ENCODE data around the gene BNC2.

The BNC2 gene

DNA sequence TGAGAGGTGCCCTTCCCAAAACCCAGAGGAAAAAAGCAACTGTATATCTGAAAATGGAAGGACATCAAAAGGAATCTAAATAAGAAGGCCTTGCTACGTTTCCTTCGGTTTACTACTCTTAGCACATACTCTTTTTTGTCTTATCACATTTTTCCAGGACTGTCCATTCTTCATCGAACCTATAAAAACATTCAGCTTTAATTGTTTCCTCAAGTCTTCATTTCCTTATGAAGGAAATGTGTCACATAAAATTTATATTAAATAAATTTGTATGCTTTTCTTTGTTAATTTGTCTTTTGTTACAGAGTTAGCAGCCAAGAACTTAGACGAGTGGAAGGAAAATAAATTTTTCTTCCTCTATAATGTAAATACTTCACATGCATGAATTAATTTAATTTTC lies 255.0 kb downstream of the BNC2 start:
- ATAC-seq (no peak), DNase-seq (no peak)
- H3K27me3 Mint-ChIP-seq: no peaks in the 10 kb centered on the region
- no peak overlapping the region for H3K27ac Mint-ChIP-seq
- H3K4me3 Mint-ChIP-seq: no peak overlapping the region
- H3K4me1 Mint-ChIP-seq: no peaks in the 10 kb centered on the region
- no peaks in the 10 kb centered on the region for H3K9me3 Mint-ChIP-seq

- Mint-ChIP-seq H3K27ac (no peak overlapping the region), H3K4me1 (no peaks in the 10 kb centered on the region), H3K4me3 (no peak overlapping the region), H3K9me3 (no peaks in the 10 kb centered on the region), H3K27me3 (no peaks in the 10 kb centered on the region)
- DNase-seq (no peak), ATAC-seq (no peak)
Observed at GRCh38 chr9:16613605-16614004, 256.9 kb downstream of the BNC2 start.

DNA sequence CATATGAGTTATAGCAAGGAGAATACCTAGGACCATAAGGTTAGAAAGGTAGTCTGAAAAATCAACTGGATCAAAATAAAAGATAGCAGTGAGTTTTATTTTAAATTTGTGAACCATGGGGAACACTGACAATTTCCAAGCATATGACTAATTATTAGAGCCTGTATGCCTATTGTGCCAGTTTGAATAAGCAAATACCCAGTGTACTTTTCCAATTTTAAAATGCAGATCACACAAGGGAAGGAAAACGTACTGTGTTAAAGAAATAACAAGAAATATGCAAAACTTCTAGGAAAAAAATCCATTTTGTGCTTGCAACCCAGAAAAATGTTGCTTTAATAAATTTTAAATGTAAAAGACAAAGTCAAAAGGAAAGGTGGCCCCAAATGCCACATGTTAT lies 257.4 kb downstream of the BNC2 start:
- Mint-ChIP-seq H3K27me3 (no peaks in the 10 kb centered on the region), H3K4me3 (no peak overlapping the region), H3K4me1 (no peaks in the 10 kb centered on the region), H3K9me3 (no peaks in the 10 kb centered on the region), H3K27ac (no peak overlapping the region)
- DNase-seq: no peak
- ATAC-seq: no peak

GRCh38 chr9:16612627-16613026 lies 257.8 kb downstream of the BNC2 start:
- Mint-ChIP-seq H3K4me3 (no peak overlapping the region), H3K4me1 (no peaks in the 10 kb centered on the region), H3K27ac (no peak overlapping the region), H3K9me3 (no peaks in the 10 kb centered on the region), H3K27me3 (no peaks in the 10 kb centered on the region)
- ATAC-seq: no peak
- DNase-seq: no peak

DNA sequence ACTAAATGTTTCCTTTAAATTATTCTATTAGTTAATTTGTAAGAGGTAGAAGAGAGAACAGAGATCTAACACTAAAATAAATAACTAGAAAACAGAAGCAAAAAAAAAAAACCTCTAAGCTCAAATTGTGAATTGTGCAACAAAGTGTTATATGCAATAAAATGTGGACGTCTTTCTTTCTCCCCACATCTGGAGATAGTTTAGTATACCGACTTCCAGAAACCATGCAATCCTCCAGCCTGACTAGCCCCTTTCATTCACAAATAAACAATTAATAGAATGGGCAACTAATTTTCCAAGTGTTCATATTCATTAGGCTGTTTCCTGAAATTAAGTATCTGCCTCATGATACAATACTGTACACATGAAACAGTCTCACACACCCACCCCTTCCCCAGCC lies 258.5 kb downstream of the BNC2 start:
- Mint-ChIP-seq H3K27ac (no peak overlapping the region), H3K9me3 (no peaks in the 10 kb centered on the region), H3K27me3 (no peaks in the 10 kb centered on the region), H3K4me3 (no peak overlapping the region), H3K4me1 (no peaks in the 10 kb centered on the region)
- DNase-seq (no peak), ATAC-seq (no peak)

DNA sequence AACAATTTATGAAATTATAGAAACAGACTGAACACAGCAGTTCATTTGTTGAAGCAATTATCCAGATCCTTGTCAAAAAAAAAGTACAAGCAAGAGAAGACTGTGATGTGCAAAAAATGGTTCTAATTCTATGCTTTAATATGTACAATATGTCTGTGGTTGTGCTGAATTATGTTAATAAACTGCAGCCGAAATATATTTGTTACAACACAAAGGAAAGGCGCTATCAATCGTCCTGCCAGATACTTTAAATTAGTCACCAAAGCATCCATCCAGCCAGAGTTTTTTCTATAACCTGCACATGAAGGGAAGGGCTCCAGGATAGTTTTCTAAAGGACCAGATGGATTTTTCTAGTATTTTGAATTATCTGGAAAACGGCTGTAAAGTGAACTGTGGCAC lies 259.5 kb downstream of the BNC2 start:
- Mint-ChIP-seq H3K27ac (no peak overlapping the region), H3K4me1 (no peaks in the 10 kb centered on the region), H3K9me3 (no peaks in the 10 kb centered on the region), H3K27me3 (no peaks in the 10 kb centered on the region), H3K4me3 (no peak overlapping the region)
- ATAC-seq (no peak), DNase-seq (no peak)

DNA sequence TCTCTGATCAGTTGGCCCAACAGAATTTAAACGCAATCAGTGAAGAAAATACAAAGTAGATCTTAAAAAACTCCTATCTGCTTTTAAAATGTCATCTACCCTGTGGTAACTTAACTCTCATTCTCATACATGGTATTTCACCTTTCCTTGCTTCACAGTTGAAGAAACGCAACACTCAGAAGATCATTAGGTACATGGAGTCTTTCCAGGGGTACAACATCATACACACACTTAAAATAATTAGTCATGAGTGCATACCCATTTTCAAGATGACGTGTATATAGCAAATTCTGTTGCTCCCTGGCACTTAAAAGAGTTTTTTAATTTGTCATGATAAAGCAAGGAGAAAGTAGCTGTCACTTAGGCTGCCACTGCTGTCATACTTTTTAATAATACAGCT lies 259.9 kb downstream of the BNC2 start:
- Mint-ChIP-seq H3K9me3 (no peaks in the 10 kb centered on the region), H3K4me1 (no peaks in the 10 kb centered on the region), H3K27ac (no peak overlapping the region), H3K4me3 (no peak overlapping the region), H3K27me3 (no peaks in the 10 kb centered on the region)
- ATAC-seq: no peak
- DNase-seq: no peak

GRCh38 chr9:16608906-16609305 lies 261.6 kb downstream of the BNC2 start:
- Mint-ChIP-seq H3K4me3 (no peak overlapping the region), H3K27me3 (no peaks in the 10 kb centered on the region), H3K9me3 (no peaks in the 10 kb centered on the region), H3K27ac (no peak overlapping the region), H3K4me1 (no peaks in the 10 kb centered on the region)
- no peak for DNase-seq
- no peak for ATAC-seq

DNA sequence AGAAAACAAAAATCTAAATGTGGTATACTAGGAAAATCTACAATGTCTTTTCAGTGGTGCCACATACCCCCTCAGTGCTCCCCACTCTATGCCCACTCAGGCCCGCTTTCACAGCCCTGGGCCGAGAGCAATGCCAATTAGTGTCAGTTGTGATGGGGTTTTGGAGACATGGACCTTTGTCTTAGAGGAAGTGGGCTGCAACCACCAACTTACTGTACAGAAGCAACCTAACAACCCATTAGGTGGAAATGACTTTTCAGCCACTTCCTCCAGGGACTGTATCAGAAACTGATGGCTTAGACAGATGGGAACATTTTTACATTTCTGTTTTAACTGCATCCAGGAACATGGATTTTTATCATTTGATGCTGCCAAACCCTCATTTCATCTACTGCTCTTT lies 268.0 kb downstream of the BNC2 start:
- no peak overlapping the region for H3K27ac Mint-ChIP-seq
- ATAC-seq (no peak), DNase-seq (no peak)
- H3K4me1 Mint-ChIP-seq: no peaks in the 10 kb centered on the region
- no peak overlapping the region for H3K4me3 Mint-ChIP-seq
- H3K27me3 Mint-ChIP-seq: no peaks in the 10 kb centered on the region
- no peaks in the 10 kb centered on the region for H3K9me3 Mint-ChIP-seq

DNA sequence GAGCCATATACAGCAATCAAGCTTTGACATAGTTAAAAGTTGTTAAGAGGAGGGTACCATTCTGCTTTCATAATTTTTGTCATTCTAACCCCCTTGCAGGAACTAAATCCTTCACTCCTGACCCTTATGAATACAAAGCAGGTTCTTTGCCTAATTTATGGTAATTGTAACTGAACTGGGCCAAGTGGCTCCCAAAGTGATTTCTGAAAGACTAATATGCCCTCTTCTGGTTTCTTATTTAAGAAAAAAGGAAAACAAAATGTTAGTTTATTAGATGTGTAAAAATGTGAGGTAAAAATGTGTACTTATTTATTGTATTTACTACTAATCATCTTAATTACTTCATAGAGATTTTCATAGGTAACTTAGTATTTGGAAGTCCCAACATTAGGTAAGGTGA lies 268.5 kb downstream of the BNC2 start:
- DNase-seq (no peak), ATAC-seq (no peak)
- Mint-ChIP-seq H3K27ac (no peak overlapping the region), H3K4me3 (no peak overlapping the region), H3K9me3 (no peaks in the 10 kb centered on the region), H3K4me1 (no peaks in the 10 kb centered on the region), H3K27me3 (no peaks in the 10 kb centered on the region)

- Mint-ChIP-seq H3K27me3 (no peaks in the 10 kb centered on the region), H3K27ac (no peak overlapping the region), H3K9me3 (no peaks in the 10 kb centered on the region), H3K4me3 (no peak overlapping the region), H3K4me1 (no peaks in the 10 kb centered on the region)
- ATAC-seq (no peak), DNase-seq (no peak)
Observed at GRCh38 chr9:16598316-16598715, 272.2 kb downstream of the BNC2 start.

DNA sequence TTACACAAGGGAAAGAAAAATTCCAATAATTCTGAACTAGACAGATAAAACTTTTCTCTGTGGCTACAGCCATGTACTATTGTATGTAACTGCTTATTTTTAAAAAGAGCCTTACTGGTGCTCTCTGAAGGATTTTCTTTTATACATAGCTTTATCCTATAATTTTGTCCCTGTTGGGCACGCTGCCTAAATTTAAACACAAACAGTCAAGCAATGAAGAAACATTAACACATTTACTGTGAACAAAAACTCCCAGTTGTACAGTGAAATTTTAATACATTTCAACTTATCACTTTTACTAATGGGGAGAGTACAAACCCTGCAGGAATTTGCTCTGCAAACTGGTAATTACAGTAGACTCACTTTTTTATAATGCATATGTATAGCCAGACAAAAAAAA lies 273.3 kb downstream of the BNC2 start:
- DNase-seq (no peak), ATAC-seq (no peak)
- Mint-ChIP-seq H3K9me3 (no peaks in the 10 kb centered on the region), H3K4me1 (no peaks in the 10 kb centered on the region), H3K27me3 (no peaks in the 10 kb centered on the region), H3K4me3 (no peak overlapping the region), H3K27ac (no peak overlapping the region)

DNA sequence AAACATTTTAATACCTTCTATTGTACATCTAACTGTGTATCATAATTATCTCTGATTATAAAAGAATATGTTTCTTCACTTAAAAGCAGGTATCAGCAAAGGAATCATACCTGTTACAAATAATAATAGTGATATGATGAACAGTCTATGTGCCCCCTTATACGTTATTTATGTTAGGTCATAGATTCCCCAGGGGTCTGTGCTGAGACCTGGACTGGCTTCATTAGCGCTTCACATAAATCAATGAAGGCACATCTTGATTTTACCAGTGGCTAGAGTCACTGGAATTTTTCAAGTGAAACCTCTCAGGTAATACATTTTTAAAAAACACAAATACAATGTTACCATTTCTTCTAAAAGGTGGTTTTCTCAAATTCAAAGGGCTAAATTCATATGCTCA lies 275.2 kb downstream of the BNC2 start:
- H3K27me3 Mint-ChIP-seq: no peaks in the 10 kb centered on the region
- H3K4me1 Mint-ChIP-seq: no peaks in the 10 kb centered on the region
- H3K27ac Mint-ChIP-seq: no peak overlapping the region
- ATAC-seq: no peak
- no peak overlapping the region for H3K4me3 Mint-ChIP-seq
- DNase-seq: no peak
- no peaks in the 10 kb centered on the region for H3K9me3 Mint-ChIP-seq

DNA sequence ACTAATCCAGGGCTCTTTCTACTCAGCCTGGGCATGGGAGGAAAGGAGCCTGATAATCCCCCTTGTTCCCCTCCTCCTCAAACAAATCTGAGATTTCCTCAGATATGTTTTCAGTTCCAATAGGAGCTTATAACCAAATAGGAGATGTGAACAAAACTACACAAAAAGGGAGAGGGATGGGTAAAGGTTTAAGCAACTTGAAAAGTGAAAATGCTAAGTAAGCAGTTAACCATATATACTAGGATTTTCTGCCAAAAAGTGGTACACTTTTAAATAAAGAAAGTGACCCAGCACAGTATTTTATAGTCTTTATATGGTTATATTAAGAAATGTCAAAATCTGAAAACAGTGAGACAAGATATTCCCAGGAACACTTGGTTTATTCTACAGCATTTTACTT lies 275.7 kb downstream of the BNC2 start:
- no peak for ATAC-seq
- no peaks in the 10 kb centered on the region for H3K9me3 Mint-ChIP-seq
- no peak for DNase-seq
- no peak overlapping the region for H3K27ac Mint-ChIP-seq
- H3K27me3 Mint-ChIP-seq: no peaks in the 10 kb centered on the region
- no peak overlapping the region for H3K4me3 Mint-ChIP-seq
- no peaks in the 10 kb centered on the region for H3K4me1 Mint-ChIP-seq

DNA sequence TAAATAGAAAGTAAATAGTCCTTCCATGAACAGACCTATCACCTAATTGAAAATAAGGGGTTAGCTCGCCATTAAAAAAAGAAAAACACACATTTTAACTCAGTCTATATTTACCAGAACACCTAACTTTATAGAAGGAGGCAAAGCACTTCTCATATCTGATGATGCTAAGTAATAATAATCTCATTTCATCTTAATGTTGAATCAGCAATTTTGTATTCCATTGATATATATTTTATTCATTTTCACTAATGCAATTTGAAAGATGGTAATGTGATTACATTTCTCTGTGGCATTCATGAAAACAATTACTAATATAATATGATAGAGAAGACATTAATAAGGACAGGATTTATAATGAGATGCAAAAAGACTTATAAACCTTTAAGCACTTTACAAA lies 276.7 kb downstream of the BNC2 start:
- Mint-ChIP-seq H3K4me1 (no peaks in the 10 kb centered on the region), H3K9me3 (no peaks in the 10 kb centered on the region)

DNA sequence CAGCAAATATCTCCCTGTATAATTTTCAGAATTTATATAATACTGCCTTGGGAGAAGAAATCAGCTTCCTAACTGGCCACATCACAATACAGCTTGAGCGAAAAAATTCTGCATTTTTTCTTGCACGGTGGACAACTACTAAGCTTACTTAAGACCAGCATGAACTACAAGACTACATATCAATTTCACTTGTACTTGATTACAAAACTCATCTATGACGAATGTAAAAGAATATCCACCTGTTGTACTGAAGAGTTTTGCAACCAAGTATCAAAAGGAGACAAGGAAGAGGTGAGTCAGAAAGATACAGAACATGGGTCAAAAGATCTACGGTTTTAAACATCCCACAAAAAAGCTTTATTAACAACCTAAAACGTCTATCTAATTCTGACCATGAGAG lies 279.4 kb downstream of the BNC2 start:
- DNase-seq (no peak), ATAC-seq (no peak)
- H3K9me3 Mint-ChIP-seq: no peaks in the 10 kb centered on the region
- no peaks in the 10 kb centered on the region for H3K27me3 Mint-ChIP-seq
- H3K4me3 Mint-ChIP-seq: no peak overlapping the region
- H3K4me1 Mint-ChIP-seq: no peaks in the 10 kb centered on the region
- no peak overlapping the region for H3K27ac Mint-ChIP-seq

More for the DNA sequence above, 276.7 kb downstream of the BNC2 start:
- Mint-ChIP-seq H3K27me3 (no peaks in the 10 kb centered on the region), H3K4me3 (no peak overlapping the region), H3K27ac (no peak overlapping the region)
- DNase-seq (no peak), ATAC-seq (no peak)

GRCh38 chr9:16585591-16585990 lies 284.9 kb downstream of the BNC2 start:
- Mint-ChIP-seq H3K27me3 (no peaks in the 10 kb centered on the region), H3K27ac (no peak overlapping the region), H3K4me3 (no peak overlapping the region), H3K9me3 (no peaks in the 10 kb centered on the region), H3K4me1 (no peaks in the 10 kb centered on the region)
- DNase-seq: no peak
- no peak for ATAC-seq
